Right lobe of liver (tissue), 6 donors: ENCODE measurements around the gene SGK2. TPM values are rescaled to one million over a fixed set of nuclear protein-coding genes. Genes with fewer than 3 reads are reported as not detected.

ENCODE experiments used
- ATAC-seq, 4 donors: fragments of 200-7000 bp; cut with Tn5 transposase; one replicate each; pipeline ENCODE4 v1.9.1; 2020; ENCODE audit warnings: mild to moderate bottlenecking in 4 of 4, moderate library complexity in 4 of 4
- DNase-seq, 3 donors: peaks; one replicate each; pipeline ENCODE4 v3.0.0-alpha.2; 2020
- H3K27ac ChIP-seq, 3 donors: fragments of 200-600 bp; one replicate each; pipeline ENCODE4 v1.8.0; 2022
- H3K27me3 ChIP-seq, 2 donors: fragments of 200-600 bp; one replicate each; pipeline ENCODE4 v1.8.0; 2022
- H3K36me3 ChIP-seq, 4 donors: fragments of 200-600 bp; sonication (generic) in 1 of 4; one replicate each; pipeline versions ENCODE4 v1.5.1 to v1.8.0; 2017 to 2022; ENCODE audit warnings: control low read depth in 1 of 4
- H3K4me1 ChIP-seq, 4 donors: fragments of 200-600 bp; sonication (generic) in 1 of 4; one replicate each; pipeline versions ENCODE4 v1.5.1 to v1.8.0; 2017 to 2022; ENCODE audit warnings: control low read depth in 1 of 4
- H3K4me3 ChIP-seq, 3 donors: fragments of 200-600 bp; one replicate each; pipeline ENCODE4 v1.8.0; 2022
- H3K9me3 ChIP-seq, 4 donors: fragments of 200-600 bp; sonication (generic) in 1 of 4; one replicate each; pipeline versions ENCODE4 v1.5.1 to v1.8.0; 2017 to 2022; ENCODE audit warnings: control low read depth in 1 of 4
- POLR2A ChIP-seq: fragments of 450-650 bp; IDR thresholded peaks from one replicate; pipeline ENCODE4 v1.6.1; 2017; ENCODE audit warnings: antibody characterized with exemption, mild to moderate bottlenecking
- WGBS: methylation state at CpG from one replicate; pipeline ENCODE4 v1.1.6; 2018; ENCODE audit warnings: low coverage, low lambda C conversion rate; ENCODE audit not compliant: insufficient coverage; ENCODE audit errors: missing lambda C conversion rate; 5-methylcytosine and 5-hydroxymethylcytosine counted together
- intact Hi-C, 2 donors: fragments of 100-400 bp; cut with DNase I; formaldehyde crosslinking; loops; one replicate each; pipeline versions ENCODE4 v1.11.2 to v1.14.1; 2022
- total RNA-seq, 6 experiments: library from RNA; depleted of rRNA in 2 of 6; stranded (reverse); fragments of >200 nt in 2 of 6; fragmentation: NEBNext Ultra II Directional in 3 of 6; extraction: Animal tissue kit (Norgen Biotek cat#: 25700) in 3 of 6; gene quantifications; one replicate each; pipeline versions ENCODE4 v1.1.0 to v1.2.4, GENCODE V29; 2016 to 2023
- TF ChIP-seq, protein P1 (sequence below), 4 donors: fragments of 200-600 bp in 3 of 4; fragments of 450-650 bp in 1 of 4; IDR thresholded peaks; one replicate each; pipeline versions ENCODE4 v1.5.1 to v1.8.0; 2016 to 2022; ENCODE audit warnings: antibody characterized with exemption in 4 of 4, mild to moderate bottlenecking in 2 of 4
- donor health status: DM: no; HTN: yes; CAD: no.
- donor health status: DM: no; HTN: no; CAD: no.
- donor health status: DM: no; HTN: no; CAD: no.
- donor health status: DM: no; HTN: yes; CAD: no.
- donor health status: DM: no; HTN: yes; CAD: no.

Gene SGK2
- total RNA-seq, 6 experiments from 2014 or later: 47.3 to 80.2 (median 66.9) TPM

DNA sequence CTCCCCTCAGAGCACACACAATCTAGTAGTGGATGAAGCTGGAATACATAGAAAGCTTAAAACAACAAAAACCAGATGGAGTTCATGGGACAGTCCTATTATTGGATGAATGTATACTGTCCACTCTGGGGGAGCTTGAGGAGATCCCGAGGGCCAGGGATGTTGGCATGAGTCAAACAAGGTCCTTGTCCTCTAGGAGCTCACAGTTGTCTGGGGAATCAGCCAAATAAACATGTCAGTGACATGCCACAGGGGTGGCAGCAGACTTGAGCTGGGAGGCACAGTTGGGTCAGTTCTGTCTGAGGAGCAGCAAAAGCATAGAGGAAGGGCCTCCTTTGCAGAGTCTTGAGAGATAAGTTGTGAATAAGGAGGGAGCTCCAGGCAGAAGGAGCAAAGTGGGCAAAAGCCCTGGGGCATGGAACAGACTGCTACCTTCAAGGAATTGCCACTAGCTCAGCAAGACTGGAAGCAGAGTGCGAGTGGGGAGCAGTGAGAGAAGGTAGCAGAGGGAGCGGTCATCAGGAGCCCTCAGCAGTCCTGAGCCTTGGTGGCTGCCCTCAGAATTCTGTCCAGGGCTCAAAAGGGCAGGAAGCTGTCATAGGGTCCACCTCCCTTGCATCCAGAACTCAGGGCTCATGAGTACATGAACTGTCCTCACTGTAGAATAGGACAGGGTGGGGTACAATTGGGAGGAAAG lies 29.2 kb upstream of the SGK2 start:
- intact Hi-C loops: loop anchor here (10.0 kb wide), 2 partner anchors 155 to 165 kb away; no protein-coding TSS in a partner anchor
- H3K27me3 ChIP-seq: no peaks in the 10 kb centered on the region
- no peak overlapping the region for H3K27ac ChIP-seq
- 70% methylated on average over 3 of the region's 3 CpGs for WGBS
- DNase-seq: no peak
- no peaks in the 10 kb centered on the region for H3K4me1 ChIP-seq
- no peaks in the 10 kb centered on the region for H3K9me3 ChIP-seq
- no peaks in the 10 kb centered on the region for H3K36me3 ChIP-seq
- H3K4me3 ChIP-seq: no peak overlapping the region
- TF ChIP-seq, protein P1, sequence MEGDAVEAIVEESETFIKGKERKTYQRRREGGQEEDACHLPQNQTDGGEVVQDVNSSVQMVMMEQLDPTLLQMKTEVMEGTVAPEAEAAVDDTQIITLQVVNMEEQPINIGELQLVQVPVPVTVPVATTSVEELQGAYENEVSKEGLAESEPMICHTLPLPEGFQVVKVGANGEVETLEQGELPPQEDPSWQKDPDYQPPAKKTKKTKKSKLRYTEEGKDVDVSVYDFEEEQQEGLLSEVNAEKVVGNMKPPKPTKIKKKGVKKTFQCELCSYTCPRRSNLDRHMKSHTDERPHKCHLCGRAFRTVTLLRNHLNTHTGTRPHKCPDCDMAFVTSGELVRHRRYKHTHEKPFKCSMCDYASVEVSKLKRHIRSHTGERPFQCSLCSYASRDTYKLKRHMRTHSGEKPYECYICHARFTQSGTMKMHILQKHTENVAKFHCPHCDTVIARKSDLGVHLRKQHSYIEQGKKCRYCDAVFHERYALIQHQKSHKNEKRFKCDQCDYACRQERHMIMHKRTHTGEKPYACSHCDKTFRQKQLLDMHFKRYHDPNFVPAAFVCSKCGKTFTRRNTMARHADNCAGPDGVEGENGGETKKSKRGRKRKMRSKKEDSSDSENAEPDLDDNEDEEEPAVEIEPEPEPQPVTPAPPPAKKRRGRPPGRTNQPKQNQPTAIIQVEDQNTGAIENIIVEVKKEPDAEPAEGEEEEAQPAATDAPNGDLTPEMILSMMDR (IDR thresholded peaks at IDR 0.05): no peak
- no peak for TF ChIP-seq POLR2A
- ATAC-seq: peak in 1 of 4 donors; percentile 35

DNA sequence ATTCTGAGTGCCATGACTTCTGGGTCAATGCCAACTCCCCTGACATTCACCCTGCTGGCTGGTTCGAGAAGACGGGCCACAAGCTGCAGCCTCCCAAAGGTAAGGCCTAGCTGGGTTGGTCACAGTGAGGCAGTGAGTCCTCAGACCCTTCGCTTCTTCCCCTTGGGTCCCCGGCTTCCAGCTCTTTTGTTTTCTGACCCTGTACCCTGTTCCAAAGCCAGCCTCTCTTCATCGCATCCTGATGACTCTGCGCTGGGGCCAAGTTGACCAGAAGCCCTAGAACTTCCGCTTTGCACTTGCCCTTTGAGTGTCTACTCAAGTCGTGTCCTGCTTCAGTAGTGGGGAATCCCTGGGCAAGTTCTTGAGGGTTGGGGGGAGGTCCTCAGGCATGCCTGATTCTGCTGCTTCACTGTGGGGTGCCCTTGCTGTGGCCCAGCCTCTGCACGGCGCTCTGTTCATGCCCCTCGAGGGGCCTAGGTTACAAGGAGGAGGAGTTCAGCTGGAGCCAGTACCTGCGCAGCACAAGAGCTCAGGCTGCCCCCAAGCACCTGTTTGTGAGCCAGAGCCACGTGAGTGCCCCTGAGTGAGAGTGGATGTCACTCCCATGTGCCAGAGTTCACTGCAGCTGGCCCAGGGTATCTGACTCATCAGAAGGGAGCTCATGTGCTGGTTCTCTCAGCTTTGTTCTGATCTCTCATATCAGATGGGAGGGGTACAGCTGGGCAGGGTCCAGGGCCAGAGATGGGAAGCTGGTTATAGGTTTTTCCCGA lies 28.3 kb upstream of the SGK2 start:
- TF ChIP-seq, protein P1 (IDR thresholded peaks at IDR 0.05): no peak
- no peak for TF ChIP-seq POLR2A
- Histone ChIP-seq H3K27ac (no peak overlapping the region), H3K27me3 (no peaks in the 10 kb centered on the region), H3K36me3 (no peaks in the 10 kb centered on the region), H3K4me3 (no peak overlapping the region), H3K4me1 (no peaks in the 10 kb centered on the region), H3K9me3 (no peaks in the 10 kb centered on the region)
- DNase-seq (peak in 1 of 3 donors; percentile 34), ATAC-seq (peak in 1 of 4 donors; percentile 84)
- 77% methylated on average over 7 of the region's 14 CpGs for whole genome bisulfite sequencing
- intact Hi-C loops: loop anchor here (10.0 kb wide), 2 partner anchors 154 to 164 kb away; no protein-coding TSS in a partner anchor

DNA sequence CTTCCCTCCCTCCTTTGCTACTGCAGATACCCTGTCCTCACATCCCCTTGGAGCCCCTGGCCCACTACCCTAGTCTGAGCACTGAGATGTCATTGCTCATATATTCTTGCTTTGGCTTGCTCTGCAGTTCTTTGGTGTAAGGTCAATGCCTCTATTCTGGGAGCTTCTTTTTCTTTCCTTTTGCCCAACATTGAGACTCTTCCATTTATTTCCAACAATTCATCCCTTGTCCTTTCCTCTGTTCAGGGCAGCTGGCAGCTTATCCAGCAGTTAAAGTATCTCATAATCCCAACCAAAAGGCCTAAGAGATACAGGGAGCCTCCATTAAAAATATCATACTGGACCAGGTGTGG lies 27.8 kb upstream of the SGK2 start:
- intact Hi-C loops: loop anchor here (10.0 kb wide), 2 partner anchors 154 to 164 kb away; no protein-coding TSS in a partner anchor
- TF ChIP-seq POLR2A: no peak
- TF ChIP-seq, protein P1 (IDR thresholded peaks at IDR 0.05): no peak
- ATAC-seq (no peak), DNase-seq (no peak)
- Histone ChIP-seq H3K27me3 (no peaks in the 10 kb centered on the region), H3K27ac (no peak overlapping the region), H3K9me3 (no peaks in the 10 kb centered on the region), H3K4me1 (no peaks in the 10 kb centered on the region), H3K4me3 (no peak overlapping the region), H3K36me3 (no peaks in the 10 kb centered on the region)

DNA sequence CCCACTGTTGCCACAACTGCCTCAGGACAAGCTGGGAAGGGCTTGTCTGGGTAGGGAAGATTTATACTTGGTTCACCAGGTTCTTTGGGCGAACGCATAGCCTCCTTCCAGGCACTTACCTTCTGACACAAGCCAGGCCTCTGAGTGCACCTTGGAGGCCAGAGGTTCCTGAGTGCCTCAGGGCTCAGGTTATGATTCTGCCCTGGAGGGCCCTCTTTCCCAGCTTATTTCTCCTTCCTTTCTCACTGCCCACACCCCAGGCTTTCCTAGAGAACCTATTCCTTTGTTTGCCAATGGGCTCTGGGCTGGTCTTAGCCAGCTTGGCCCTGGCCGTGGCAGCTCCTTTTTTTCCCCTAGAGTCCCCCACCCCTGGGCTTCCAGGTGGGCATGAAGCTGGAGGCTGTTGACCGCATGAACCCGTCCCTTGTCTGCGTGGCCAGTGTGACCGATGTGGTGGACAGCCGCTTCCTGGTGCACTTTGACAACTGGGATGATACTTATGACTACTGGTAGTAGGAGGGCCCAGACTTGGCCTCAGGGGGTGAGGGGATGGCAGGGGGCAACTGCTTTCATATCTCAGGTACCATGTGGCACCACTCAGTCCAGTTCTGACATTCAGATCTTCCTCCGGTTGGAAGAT lies 26.3 kb upstream of the SGK2 start:
- DNase-seq: no peak
- Histone ChIP-seq H3K27ac (no peak overlapping the region), H3K4me3 (no peak overlapping the region), H3K27me3 (no peaks in the 10 kb centered on the region), H3K36me3 (no peaks in the 10 kb centered on the region), H3K9me3 (no peaks in the 10 kb centered on the region), H3K4me1 (no peaks in the 10 kb centered on the region)
- intact Hi-C loops: loop anchor here (10.0 kb wide), 2 partner anchors 152 to 162 kb away; no protein-coding TSS in a partner anchor
- 90% methylated on average over 4 of the region's 9 CpGs for WGBS
- no peak for ATAC-seq
- no peak for TF ChIP-seq POLR2A
- TF ChIP-seq, protein P1 (IDR thresholded peaks at IDR 0.05): no peak
